Islet of Langerhans (tissue), 1 donor: Measurements from ENCODE around the gene TTPAL.

Experiments
- FAIRE-seq: peaks from one replicate; lab custom pipeline; 2011; peaks lifted over from hg19 to GRCh38; lab: Jason Lieb, UNC

The TTPAL gene

GRCh38 chr20:44540834-44541233 is 65.2 kb downstream of the TTPAL start:
- no peak for FAIRE-seq

- no peak for FAIRE-seq
Measured at GRCh38 chr20:44541992-44542391, 66.3 kb downstream of the TTPAL start.

GRCh38 chr20:44542890-44543289 is 67.2 kb downstream of the TTPAL start:
- FAIRE-seq, result no peak

GRCh38 chr20:44543358-44543757 is 67.7 kb downstream of the TTPAL start:
- no peak for FAIRE-seq
